AG10803 (cell line): ENCODE measurements around the gene TRUB1.

Experiments used
- DNase-seq: peaks from one replicate; pipeline ENCODE4 v3.0.0; 2010; ENCODE audit warnings: low read depth
- H3K4me3 ChIP-seq: 2 replicates; pipeline ENCODE4 v1.5.1; 2011; ENCODE audit warnings: mild to moderate bottlenecking, low read length, control low read depth
- TF ChIP-seq, protein P1 (sequence below): conservative IDR thresholded peaks from 2 replicates; pipeline ENCODE4 v1.5.1; 2011; ENCODE audit warnings: mild to moderate bottlenecking, low read length, control low read depth, inconsistent platforms

Gene TRUB1

DNA sequence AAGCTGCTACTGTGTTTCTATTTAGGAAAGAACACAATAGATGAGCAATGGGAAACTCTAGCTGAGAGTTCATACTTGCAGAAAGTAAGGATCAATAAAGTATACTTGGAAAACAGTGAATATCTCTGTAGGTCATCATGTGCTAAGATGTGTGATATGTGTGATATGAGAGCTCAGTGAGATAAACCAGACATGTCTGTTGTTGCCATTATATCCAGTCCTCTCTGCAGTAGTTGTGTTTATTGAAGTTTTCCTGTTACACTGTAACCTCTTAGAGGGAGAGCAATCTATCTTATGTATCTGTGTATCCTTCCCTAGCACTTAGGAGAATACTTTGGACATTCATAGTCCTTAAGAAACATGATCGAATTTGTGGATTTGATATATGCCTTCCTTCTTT lies 19.1 kb downstream of the TRUB1 start:
- no peak overlapping the region for H3K4me3 ChIP-seq
- no peak for DNase-seq
- TF ChIP-seq, protein P1, sequence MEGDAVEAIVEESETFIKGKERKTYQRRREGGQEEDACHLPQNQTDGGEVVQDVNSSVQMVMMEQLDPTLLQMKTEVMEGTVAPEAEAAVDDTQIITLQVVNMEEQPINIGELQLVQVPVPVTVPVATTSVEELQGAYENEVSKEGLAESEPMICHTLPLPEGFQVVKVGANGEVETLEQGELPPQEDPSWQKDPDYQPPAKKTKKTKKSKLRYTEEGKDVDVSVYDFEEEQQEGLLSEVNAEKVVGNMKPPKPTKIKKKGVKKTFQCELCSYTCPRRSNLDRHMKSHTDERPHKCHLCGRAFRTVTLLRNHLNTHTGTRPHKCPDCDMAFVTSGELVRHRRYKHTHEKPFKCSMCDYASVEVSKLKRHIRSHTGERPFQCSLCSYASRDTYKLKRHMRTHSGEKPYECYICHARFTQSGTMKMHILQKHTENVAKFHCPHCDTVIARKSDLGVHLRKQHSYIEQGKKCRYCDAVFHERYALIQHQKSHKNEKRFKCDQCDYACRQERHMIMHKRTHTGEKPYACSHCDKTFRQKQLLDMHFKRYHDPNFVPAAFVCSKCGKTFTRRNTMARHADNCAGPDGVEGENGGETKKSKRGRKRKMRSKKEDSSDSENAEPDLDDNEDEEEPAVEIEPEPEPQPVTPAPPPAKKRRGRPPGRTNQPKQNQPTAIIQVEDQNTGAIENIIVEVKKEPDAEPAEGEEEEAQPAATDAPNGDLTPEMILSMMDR, result no peak

DNA sequence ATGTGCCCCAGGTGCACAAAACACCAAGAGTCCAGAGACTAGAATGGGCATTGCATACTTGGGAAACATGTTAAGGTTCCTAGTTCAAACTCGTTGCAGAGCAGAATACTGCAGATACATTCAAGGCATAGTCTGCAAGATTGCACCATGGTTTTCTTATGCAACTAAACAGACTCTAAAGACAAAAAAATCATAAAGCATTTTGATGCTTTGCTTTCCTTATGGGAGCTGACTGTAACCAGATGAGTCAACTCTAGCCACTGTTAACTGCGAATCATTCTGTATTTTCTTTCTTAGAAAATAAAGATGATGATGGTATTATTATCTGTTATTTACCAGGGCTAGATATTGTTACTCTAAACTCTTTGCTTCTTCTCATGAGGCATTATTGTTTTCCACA lies 19.7 kb downstream of the TRUB1 start:
- peak; percentile 54 for DNase-seq
- TF ChIP-seq, protein P1, result no peak
- no peak overlapping the region for H3K4me3 ChIP-seq

DNA sequence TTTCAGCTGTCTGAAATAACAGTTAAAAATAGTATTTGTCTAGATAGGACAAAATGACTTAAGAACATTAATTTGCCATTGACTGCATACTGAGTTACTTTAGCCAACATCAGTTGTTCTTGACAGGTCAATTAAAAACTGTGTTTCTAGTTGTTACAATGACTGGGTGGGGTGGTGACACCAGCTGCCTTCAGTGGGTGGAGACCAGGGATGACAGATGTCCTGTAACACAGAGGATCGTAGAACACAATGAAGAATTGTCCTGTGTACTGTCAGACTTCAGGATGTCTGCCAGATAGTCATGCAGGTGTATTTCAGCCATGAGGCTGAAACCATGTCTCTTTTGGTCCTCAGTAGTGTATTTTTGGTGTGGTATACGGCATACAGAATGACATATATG lies 24.4 kb downstream of the TRUB1 start:
- TF ChIP-seq, protein P1, result no peak
- H3K4me3 ChIP-seq, result no peak overlapping the region
- DNase-seq, result no peak

DNA sequence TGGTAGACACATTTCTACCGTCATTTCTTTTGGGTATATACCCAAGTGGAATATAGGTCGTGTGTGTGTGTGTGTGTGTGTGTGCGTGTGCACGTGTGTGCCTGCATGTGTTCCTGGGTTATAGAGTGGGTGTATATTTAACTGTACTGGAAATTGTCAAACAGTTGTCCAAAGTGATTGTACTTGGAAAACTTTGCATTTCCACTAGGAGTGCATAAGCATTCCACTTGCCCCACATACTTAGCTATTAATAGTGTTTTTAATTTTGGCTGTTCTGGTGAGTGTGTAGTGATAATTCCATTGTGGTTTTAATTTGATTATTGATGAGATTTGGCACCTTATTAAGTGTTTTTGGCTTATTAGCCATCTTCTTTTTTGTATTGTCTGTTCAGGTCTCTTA lies 25.9 kb downstream of the TRUB1 start:
- DNase-seq, result no peak
- H3K4me3 ChIP-seq, result no peak overlapping the region
- TF ChIP-seq, protein P1, result no peak

DNA sequence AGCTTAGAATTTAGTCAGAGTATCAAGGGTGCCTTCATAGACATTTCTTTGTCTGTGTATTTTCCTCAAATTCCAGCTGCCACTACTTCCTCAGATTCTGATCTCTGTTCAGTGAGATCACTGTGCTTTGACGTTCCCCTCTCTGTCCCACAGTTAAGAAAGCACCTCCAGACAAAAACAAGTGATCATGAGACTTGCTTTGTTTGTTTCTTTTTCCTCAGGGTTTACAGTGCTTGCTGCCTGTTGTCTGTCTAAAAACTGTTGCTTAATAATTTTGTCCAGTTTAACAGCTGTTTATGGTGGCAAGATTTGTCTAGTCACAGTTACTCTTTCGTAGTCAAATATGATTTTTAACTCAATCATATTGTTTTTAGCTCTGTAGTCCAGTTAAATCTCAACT lies 29.1 kb downstream of the TRUB1 start:
- TF ChIP-seq, protein P1, result no peak
- no peak overlapping the region for H3K4me3 ChIP-seq
- peak; percentile 8 for DNase-seq

DNA sequence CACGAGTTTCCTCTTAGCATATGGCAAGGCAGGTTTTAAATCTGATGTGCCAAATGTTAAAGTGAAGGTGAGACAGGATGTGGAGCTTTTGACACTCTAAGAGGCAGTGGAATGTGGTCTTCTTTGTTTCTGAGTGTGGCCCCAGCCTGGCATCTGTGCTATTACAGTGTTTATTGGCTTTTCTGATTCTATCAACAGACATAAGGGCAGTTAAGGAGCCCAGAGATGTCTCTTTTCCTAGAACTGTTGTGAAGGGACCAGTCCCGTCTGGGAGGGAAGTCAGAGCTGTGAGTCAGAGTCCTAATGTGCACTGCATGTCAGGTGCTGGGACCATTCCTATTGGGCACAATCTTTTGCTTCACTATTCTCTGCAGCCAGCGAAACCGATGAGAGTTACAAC lies 32.5 kb downstream of the TRUB1 start:
- TF ChIP-seq, protein P1, result no peak
- DNase-seq, result no peak
- H3K4me3 ChIP-seq, result no peak overlapping the region

DNA sequence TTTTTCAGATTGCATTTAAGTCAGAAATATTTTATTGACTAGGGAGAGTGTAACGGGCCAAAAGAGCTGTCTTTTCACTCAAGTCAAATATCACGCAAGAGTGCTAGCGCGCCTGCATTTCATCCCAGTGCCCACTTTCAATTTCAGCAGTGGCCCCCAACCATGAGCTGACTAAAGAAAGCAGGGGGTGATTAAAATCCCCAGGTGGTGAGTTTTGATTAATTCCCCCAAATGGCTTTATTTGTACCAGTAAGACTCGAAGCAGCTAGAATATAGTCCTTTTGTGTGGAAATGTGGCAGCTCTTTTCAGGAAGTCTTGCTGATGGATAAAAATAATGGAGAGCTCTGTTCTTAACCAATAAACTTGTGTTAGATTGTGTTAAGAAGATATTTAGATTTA lies 35.3 kb downstream of the TRUB1 start:
- H3K4me3 ChIP-seq, result no peak overlapping the region
- TF ChIP-seq, protein P1, result no peak
- DNase-seq, result no peak
